ENCODE data around the gene C19orf53. TPM values are rescaled to one million over a fixed set of nuclear protein-coding genes. Genes with fewer than 3 reads are reported as not detected.

C19orf53 gene
- total RNA-seq, 1 experiment from 2014 or later: 115 TPM

GRCh38 chr19:13782537-13782936 is 8.3 kb downstream of the C19orf53 start:
- ChIA-PET CTCF (interaction anchor here (0.9 to 2.9 kb wide), 2 partner anchors 10 to 80 kb away, joined by 3 to 33 read pairs; no protein-coding TSS in a partner anchor), RAD21 (ENCODE audit: low non-redundant PET in 1 of 2, low total read pairs in 2 of 2, uncharacterized antibody in 2 of 2, unreplicated experiment in 2 of 2) (no interaction called here), POLR2A (no interaction called here)
- H3K4me3 ChIP-seq (replicated peaks in 1 of 2; ENCODE audit: low read depth in 1 of 2, low read length in 2 of 2): no peak overlapping the region
- peaks cover 29 to 47% of the 10 kb centered on the region in 2 experiments for H3K4me1 ChIP-seq (ENCODE audit: control insufficient read depth in 1 of 2, insufficient read depth in 2 of 2, low read length in 2 of 2)
- intact Hi-C loops (cut with micrococcal nuclease): loop anchor here (10.0 kb wide), 1 partner anchor 292 kb away; the partner anchor contains the start of gene MISP3
- no peaks in the 10 kb centered on the region for H3K9me2 ChIP-seq (ENCODE audit: insufficient read depth)
- TF ChIP-seq JUND (IDR thresholded peaks at IDR 0.05) (no peak), ZNF274 (IDR thresholded peaks at IDR 0.05; ENCODE audit: low read depth, low read length) (no peak), ATF3 (IDR thresholded peaks at IDR 0.05) (no peak), POLR2A (IDR thresholded peaks at IDR 0.05; ENCODE audit: borderline replicate concordance, extremely low read depth, insufficient read depth, insufficient read length) (no peak), SIN3A (IDR thresholded peaks at IDR 0.05; ENCODE audit: low read depth) (no peak), FOSL1 (IDR thresholded peaks at IDR 0.05; ENCODE audit: low read depth) (no peak), YY1 (IDR thresholded peaks at IDR 0.05; ENCODE audit: extremely low read depth, insufficient replicate concordance, low read depth, low read length) (no peak), CEBPB (IDR thresholded peaks at IDR 0.05; ENCODE audit: low read depth) (no peak), TCF7L2 (IDR thresholded peaks at IDR 0.05; ENCODE audit: borderline replicate concordance, extremely low read depth, insufficient read depth, insufficient read length) (no peak), MAX (IDR thresholded peaks at IDR 0.05) (no peak), ELF1 (IDR thresholded peaks at IDR 0.05; ENCODE audit: borderline replicate concordance, low read depth) (no peak), SP1 (IDR thresholded peaks at IDR 0.05; ENCODE audit: low read depth) (no peak), ZFX (IDR thresholded peaks at IDR 0.05) (no peak)
- BruUV-seq (replicated peaks): no TSS peak
- H2AFZ ChIP-seq (ENCODE audit: low read depth, low read length, poor library complexity, severe bottlenecking): no peak overlapping the region
- peaks cover 8% of the 10 kb centered on the region; the same call in 1 of the 2 replicates for H3K79me2 ChIP-seq (ENCODE audit: insufficient read depth, low read length)
- H3K9me3 ChIP-seq (ENCODE audit: control insufficient read depth in 1 of 2, insufficient read depth in 1 of 2, low read depth in 1 of 2, low read length in 2 of 2): no peaks in the 10 kb centered on the region
- no peaks in the 10 kb centered on the region for H4K20me1 ChIP-seq (ENCODE audit: insufficient read depth)
- DNase-seq (ENCODE audit: low read depth, low spot score): no peak
- ATAC-seq: no peak
- H3K9ac ChIP-seq (ENCODE audit: low read length): no peak overlapping the region
- peaks cover 10 to 15% of the 10 kb centered on the region in 2 experiments; a peak in 3 of 4 replicates for H3K36me3 ChIP-seq (ENCODE audit: control insufficient read depth in 1 of 2, insufficient read depth in 2 of 2, low read length in 2 of 2)
- H3K27ac ChIP-seq (ENCODE audit: low read depth, low read length): no peak overlapping the region
- H3K4me2 ChIP-seq (ENCODE audit: low read length): no peak overlapping the region
- no peaks in the 10 kb centered on the region for H3K27me3 ChIP-seq (ENCODE audit: insufficient read depth, low read length)

All from HCT116 (cell line).